ENCODE results near the gene MAD1L1. TPM values are rescaled to one million over a fixed set of nuclear protein-coding genes. Genes with fewer than 3 reads are reported as not detected.

Gene MAD1L1
- total RNA-seq, 4 donors from 2014 or later, result 21.0 to 49.7 (median 29.8) TPM

DNA sequence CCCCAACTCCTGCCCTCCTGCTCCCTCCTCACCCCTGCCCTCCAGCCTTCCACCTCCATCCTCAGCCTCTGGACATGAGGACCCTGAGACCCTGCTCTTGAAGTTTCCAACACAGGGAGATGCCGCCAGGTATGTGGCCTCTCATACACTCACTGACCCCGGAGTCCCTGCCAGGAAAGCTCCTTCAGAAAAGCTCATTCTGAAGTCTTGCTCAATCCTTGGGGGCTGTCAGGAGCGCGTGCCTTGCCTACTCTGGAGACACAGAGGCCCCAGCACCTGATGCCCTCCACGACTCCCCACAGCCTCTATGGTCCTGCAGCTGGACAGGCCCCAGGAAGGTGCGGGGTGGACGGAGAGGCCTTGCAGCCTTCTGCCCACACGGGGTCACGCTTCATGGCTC is 20.3 kb upstream of the MAD1L1 start:
- TF ChIP-seq, protein P1, sequence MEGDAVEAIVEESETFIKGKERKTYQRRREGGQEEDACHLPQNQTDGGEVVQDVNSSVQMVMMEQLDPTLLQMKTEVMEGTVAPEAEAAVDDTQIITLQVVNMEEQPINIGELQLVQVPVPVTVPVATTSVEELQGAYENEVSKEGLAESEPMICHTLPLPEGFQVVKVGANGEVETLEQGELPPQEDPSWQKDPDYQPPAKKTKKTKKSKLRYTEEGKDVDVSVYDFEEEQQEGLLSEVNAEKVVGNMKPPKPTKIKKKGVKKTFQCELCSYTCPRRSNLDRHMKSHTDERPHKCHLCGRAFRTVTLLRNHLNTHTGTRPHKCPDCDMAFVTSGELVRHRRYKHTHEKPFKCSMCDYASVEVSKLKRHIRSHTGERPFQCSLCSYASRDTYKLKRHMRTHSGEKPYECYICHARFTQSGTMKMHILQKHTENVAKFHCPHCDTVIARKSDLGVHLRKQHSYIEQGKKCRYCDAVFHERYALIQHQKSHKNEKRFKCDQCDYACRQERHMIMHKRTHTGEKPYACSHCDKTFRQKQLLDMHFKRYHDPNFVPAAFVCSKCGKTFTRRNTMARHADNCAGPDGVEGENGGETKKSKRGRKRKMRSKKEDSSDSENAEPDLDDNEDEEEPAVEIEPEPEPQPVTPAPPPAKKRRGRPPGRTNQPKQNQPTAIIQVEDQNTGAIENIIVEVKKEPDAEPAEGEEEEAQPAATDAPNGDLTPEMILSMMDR (IDR thresholded peaks at IDR 0.05; ENCODE audit: low read depth), result no peak

DNA sequence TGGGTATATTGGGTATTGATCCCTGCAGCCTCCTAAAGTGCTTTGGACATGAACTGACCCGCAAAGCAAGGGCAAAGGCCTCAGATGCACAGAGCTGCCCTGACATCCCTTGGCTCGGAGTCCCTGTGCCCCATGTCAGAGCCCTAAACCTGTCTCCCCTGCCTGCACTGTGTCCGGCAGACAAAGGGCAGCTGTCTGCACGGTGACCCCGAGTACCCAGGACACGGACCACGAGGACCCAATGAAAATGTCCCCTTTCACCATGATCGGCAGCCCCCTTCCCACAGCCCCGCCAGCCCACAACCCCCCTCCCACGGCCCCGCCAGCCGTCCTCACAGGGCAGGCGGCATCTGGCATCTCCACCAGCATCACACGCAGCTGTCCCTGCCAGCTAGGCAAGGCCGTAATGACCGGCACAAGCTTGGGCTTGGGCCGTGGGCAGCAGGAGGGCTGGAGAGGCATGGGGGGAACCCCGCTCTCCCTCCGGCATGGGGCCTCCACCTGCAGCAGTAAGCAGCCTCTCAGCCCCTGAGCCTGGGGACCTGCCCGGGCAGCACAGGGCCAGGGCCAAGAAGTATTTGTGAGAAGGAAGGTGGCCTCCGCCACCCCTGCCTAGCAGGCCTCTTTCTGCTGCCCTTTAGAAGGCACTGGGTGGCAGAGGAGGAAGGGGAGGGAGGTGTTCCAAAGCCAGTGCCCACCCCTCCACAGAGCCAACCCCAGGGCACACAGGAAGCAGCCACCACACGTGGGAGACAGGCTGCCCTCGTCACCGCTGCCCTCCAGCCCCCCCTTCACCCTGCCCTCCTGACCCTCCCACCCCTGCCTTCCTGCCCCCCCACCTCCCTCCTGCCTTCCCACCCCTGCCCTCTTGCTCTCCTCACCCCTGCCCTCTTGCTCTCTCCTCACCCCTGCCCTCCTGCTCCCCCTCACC is 19.4 kb upstream of the MAD1L1 start:
- TF ChIP-seq, protein P1 (IDR thresholded peaks at IDR 0.05; ENCODE audit: low read depth), result no peak

DNA sequence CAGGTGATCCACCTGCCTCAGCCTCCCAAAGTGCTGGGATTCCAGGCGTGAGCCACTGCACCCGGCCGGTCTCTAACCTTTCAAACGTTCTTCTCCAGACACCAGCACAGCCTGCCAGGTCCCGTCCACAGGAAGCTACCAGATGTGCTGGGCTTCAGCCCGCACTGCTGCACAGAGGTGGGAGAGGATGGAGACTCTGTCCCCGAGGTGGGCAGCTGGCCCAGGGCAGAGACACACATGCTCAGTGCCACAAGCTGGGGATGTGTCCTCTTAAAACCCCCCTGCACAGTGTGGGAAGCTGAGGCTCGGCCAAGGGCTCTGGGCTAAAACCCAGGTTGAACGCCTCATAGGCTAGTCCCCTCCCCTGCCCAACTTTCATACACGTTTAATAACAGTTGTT is 18.6 kb upstream of the MAD1L1 start:
- TF ChIP-seq, protein P1 (IDR thresholded peaks at IDR 0.05; ENCODE audit: low read depth), result no peak

DNA sequence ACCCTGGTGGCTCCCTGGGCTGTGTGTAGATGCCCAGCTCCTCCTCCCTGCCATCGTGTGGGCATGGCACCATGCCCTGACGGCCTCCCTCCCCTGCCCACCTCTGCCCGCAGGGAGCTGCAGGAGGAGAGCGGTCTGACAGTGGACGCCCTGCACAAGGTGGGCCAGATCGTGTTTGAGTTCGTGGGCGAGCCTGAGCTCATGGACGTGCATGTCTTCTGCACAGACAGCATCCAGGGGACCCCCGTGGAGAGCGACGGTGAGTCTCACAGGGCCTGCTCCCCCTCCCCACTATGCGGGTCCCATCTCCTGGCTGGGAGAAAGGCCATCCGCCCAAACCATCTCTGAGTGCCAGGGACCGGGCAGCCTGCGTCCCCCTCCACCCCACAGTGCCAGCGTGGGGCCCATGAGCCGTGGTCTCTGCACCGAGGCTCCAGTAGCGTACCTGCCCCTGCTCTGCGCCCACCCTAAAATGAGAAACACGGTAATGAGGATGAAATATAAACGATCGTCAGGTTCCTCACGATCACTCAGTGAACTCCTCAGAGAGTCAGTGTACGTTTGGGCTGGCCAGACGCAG is 17.1 kb upstream of the MAD1L1 start:
- TF ChIP-seq, protein P1 (IDR thresholded peaks at IDR 0.05; ENCODE audit: low read depth), result no peak

DNA sequence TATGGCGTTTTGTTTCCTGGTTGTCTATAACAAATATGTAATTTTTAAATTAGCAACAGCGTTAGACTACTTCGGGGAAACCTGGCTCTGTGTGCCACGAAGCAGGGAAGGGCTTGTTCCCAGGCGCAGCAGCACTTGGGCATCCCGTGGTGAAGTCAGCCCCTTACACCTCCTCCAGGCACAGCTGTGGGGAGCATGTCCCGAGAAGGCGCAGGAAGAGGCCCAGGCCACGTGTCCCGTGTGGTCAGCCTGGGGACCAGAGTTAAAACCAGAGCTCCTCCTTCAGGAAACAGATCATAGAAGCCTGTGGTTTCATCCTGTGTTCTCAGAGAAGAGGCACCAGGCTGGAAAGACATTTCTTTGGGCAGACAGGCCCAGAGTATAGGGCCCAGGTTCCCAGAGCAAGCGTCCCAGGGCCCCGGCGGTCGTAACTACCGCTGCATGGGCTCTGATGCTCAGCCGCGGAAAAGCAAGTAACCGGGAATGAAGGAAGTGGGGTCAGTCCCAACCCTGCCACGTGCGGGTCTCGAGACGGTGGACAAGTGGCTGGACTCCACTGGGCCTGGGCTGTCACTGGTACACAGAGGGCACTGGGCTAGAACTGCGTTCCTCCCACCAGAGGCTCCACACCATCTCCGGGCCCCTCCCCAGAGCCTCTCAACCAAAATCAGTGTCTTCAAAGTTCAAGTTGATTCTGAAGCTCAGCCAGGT is 16.4 kb upstream of the MAD1L1 start:
- TF ChIP-seq, protein P1 (IDR thresholded peaks at IDR 0.05; ENCODE audit: low read depth), result no peak

DNA sequence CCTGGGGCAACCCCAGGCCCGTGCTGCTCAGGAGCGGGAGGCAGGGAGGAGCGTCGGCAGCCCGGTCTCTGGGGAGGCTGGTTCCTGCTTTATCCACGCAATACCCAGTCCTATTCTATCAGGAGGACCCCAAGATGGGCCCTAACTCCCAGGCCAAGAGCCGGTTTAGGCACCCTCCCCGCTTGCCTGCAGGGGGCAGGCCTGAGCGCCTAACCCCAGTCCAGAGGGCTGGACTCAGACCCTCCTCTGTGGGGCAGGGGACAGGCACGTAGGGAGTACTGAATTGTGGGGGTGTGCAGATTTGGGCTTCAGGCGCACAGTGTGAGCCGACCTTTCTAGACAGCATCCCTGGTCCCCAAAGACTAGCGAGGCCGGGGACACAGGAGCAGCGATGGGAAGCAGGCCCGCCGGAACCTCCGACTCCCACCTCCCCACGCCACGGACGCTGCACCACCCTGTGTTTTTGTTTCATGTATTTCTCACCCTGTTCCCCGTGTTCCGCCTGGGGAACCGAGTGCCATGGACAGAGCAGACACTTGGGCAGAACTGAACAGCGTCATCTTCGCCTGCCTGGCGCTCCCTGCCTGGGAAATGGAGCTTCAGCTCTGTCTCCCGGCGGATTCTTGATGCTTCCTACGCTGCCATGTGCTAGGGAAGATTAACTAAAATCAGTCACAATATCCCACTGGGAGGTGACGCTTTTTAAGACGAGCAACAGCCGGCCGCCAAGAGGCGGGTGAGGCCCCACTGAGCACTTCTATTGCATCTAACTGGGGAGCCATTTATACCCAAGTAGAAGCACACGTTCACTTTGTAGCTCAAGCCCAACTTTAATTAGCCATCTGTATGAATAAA is 14.6 kb upstream of the MAD1L1 start:
- TF ChIP-seq, protein P1 (IDR thresholded peaks at IDR 0.05; ENCODE audit: low read depth), result no peak
